Germinal center (tissue), 1 donor: ENCODE results near the gene CST3.
"Not testable (repeated sequence)": the region's sequence is repeated elsewhere in the genome, so short reads cannot be mapped to it uniquely, and the experiment has no call there.

Experiments used
- DNase-seq: peaks from one replicate; pipeline ENCODE4 v3.0.0; 2012; ENCODE audit warnings: mixed read lengths, low spot score

Gene CST3

GRCh38 chr20:23627501-23627900, 10.3 kb downstream of the CST3 start:
- no peak for DNase-seq

GRCh38 chr20:23626040-23626620, 11.6 kb downstream of the CST3 start:
- no peak for DNase-seq

- DNase-seq, result no peak
Measured at GRCh38 chr20:23625236-23625964, 12.4 kb downstream of the CST3 start.

- no peak for DNase-seq
Measured at GRCh38 chr20:23624324-23624691, 13.4 kb downstream of the CST3 start.

- no peak for DNase-seq
Measured at GRCh38 chr20:23623666-23624323, 14.0 kb downstream of the CST3 start.

GRCh38 chr20:23622839-23623343, 14.9 kb downstream of the CST3 start:
- DNase-seq, result no peak

GRCh38 chr20:23622401-23622800, 15.4 kb downstream of the CST3 start:
- not testable (repeated sequence) for DNase-seq

- DNase-seq, result not testable (repeated sequence)
Measured at GRCh38 chr20:23620670-23621386, 16.9 kb downstream of the CST3 start.

- no peak for DNase-seq
Measured at GRCh38 chr20:23614163-23614562, 23.6 kb downstream of the CST3 start.

GRCh38 chr20:23613676-23614075, 24.1 kb downstream of the CST3 start:
- DNase-seq, result no peak

- DNase-seq, result no peak
Measured at GRCh38 chr20:23612396-23612795, 25.4 kb downstream of the CST3 start.

GRCh38 chr20:23609486-23610109, 28.2 kb downstream of the CST3 start:
- DNase-seq, result no peak

GRCh38 chr20:23608251-23608846, 29.4 kb downstream of the CST3 start:
- DNase-seq, result no peak

GRCh38 chr20:23607497-23608245, 30.1 kb downstream of the CST3 start:
- DNase-seq, result no peak

GRCh38 chr20:23606652-23607049, 31.1 kb downstream of the CST3 start:
- DNase-seq, result peak; percentile 75

- DNase-seq, result no peak
Measured at GRCh38 chr20:23605867-23606651, 31.7 kb downstream of the CST3 start, which contains the start of gene CST9. CST9 (minus strand) TSS chr20:23605917; CDS start chr20:23605864, 53 bp downstream.

- no peak for DNase-seq
Measured at GRCh38 chr20:23604306-23604705, 33.4 kb downstream of the CST3 start.

GRCh38 chr20:23603321-23603720, 34.4 kb downstream of the CST3 start:
- DNase-seq, result no peak

- no peak for DNase-seq
Measured at GRCh38 chr20:23602699-23603098, 35.1 kb downstream of the CST3 start.

GRCh38 chr20:23602241-23602640, 35.5 kb downstream of the CST3 start:
- DNase-seq, result no peak
